NCI-H2029 treated with DMSO at 0.1 percent for 48 hours (cell line): ENCODE measurements around the gene TMEM270.

Experiments used
- DNase-seq: peaks from one replicate; lab custom pipeline; 2025; lab: John Stamatoyannopoulos, UW

The TMEM270 gene

DNA sequence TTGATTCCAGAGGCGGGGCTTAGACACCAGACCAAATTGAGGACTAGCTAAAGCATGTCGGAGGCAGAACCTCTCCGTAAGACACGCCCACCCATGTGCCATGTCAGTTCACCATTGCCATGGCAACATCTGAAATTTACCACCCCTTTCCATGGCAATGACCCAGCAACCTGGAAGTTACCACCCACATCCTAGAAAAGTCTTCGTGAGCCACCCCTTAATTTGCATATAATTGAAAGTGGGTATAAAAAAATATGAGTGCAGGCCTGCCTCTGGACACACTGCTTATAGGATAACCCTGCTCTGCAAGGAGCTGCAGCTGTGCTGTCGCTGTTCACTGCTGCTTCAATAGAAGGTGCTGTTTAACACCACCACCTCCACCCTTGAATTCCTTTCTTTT is 28.0 kb downstream of the TMEM270 start:
- no peak for DNase-seq

DNA sequence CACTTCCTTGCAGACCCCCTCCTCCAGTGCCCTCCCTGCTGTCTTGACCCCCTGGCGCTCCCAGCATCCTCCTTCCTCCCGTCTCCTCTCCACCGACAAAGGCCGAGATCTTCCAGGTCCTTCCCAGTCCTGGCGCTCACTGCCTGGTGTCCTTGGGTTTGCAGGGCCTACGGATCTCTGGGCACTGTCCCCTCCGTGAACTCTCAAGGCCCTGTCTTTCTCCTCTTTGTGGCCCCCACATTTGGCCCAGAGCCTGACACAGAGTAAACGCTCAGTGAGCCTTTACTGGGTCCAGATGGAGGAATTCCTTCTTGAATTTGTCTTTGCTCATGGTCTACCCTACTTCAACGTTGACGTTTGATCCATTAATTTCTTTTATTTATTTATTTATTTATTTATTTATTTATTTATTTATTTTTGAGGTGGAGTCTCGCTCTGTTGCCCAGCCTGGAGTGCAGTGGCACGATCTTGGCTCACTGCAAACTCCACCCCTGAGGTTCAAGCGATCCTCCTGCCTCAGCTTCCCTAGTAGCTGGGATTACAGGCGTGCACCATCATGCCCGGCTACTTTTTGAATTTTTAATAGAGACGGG is 29.7 kb downstream of the TMEM270 start:
- DNase-seq: no peak

DNA sequence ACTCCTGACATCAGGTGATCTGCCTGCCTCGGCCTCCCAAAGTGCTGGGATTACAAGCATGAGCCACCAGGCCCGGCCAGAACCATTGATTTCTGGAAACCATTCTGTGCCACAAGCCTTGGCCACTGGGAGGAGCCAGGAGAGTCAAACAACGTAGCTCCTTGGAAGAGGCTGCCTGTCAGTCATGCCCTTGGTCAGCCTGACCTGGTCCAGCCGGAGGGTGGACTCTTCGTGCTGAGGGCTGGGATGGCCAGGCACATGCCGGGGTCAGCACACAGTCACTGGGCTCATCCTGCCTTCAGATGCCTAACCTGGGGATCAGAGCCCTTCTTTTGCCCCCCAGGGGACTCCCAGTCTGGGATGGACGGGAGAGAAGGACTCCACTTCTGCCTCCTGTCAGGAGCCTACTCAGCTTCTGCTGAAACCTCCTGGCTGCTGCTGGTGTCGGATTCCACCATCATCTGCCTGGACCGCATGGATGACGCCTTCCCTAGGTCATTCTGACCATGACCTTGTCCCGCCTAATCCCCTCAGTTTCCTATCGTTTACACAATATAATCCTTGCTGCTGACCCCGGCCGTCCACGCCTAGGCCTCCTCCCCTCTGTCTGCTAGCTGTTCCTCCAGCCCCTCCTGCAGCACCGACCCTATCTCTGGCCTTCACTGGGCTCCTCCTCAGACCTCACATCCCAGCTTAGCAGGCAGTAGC is 30.4 kb downstream of the TMEM270 start:
- no peak for DNase-seq

DNA sequence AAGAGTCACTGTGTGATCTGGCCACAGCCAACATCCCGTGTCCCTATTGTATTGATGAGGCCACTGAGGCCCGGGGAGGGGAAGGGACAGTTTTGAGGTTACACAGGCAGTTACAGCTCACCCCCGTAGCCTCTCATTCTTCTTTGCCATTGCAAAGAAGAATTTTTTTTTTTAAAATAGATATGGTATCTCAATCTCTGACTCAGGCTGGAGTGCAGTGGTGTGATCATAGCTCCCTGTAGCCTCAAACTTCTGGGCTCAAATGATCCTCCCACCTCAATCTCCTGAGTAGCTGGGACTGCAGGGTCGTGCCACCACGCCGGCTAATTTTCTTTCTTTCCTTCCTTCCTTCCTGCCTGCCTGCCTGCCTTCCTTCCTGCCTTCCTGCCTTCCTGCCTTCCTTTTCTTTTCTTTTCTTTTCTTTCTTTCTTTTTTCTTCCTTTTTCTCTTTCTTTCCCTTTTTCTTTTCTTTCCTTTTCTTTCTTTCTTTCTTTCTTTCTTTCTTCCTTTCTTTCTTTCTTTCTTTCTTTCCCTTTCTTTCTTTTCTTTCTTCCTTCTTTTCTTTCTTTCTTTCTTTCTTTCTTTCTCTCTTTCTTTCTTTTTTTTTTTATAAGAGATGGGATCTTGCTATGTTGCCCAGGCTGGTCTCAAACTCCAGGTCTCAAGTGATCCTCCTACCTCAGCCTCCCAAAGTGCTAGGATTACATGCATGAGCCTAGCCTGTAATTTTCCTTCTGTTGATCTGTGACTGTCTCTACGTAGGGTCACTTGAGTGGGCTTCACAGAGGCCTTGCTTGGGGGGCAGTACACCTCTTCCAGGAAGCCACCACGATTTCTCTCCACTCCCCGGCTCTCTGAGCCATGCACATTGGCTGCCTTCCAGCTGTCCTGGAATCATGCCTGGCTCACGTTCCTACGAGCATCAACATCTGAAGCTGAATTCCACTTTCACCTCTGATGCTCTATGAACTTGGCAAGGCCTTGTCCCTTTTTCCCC is 31.3 kb downstream of the TMEM270 start:
- peak; percentile 28 for DNase-seq

DNA sequence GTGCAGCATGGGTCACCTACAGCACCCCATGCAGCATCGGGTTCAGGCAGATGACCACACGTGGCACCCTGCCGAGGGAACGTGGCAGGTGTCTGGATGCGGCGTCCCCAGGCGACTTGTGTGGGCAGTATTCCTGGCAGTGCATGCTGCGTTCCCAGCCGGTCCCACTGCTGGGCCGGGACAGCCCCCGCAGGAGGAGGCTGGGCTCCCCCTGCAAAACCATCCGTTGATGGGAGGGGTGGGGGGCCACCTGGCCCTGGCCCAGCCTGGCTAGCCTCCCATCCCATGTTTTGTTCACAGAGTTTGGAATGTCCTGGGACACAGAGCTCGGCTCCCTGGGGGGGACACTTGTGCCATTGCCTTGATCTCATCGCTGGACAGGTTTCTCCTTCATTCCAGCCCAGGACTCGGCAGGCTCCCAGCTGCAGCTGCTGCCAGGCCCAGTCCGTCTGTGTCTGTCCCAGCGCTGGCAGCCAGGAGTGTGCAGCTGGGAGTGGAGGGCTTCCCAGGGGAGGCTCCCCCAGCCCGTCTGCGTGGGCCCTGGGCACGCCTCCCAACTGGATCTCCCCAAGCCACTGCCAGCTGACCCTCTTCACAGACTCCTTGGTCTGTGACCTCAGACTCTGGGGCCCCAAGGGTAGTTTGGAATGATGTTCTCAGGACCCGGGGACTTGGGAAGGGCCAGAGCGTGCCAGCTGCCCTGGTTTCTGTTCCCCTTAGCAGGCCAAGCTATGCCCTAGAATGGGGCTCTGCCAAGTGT is 32.6 kb downstream of the TMEM270 start:
- no peak for DNase-seq

DNA sequence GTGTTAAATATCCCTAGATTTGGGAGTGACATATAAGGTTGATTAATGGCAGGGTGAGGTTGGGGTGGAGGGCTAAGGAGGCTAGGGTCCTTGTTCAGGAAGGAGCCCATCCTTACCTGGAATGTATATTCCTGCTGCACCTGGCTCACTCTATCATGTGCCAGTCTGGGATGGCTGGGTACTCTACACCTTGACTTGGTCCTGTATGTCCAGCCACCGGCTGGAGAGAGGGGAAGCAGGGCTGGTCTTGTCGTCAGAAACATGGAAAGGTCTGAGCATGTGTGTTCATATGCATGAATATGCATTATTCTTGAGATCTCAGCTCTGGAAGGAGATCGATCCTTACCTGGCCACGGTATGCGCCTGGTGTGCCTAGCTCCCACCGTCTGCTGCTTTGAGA is 33.2 kb downstream of the TMEM270 start:
- DNase-seq: no peak

DNA sequence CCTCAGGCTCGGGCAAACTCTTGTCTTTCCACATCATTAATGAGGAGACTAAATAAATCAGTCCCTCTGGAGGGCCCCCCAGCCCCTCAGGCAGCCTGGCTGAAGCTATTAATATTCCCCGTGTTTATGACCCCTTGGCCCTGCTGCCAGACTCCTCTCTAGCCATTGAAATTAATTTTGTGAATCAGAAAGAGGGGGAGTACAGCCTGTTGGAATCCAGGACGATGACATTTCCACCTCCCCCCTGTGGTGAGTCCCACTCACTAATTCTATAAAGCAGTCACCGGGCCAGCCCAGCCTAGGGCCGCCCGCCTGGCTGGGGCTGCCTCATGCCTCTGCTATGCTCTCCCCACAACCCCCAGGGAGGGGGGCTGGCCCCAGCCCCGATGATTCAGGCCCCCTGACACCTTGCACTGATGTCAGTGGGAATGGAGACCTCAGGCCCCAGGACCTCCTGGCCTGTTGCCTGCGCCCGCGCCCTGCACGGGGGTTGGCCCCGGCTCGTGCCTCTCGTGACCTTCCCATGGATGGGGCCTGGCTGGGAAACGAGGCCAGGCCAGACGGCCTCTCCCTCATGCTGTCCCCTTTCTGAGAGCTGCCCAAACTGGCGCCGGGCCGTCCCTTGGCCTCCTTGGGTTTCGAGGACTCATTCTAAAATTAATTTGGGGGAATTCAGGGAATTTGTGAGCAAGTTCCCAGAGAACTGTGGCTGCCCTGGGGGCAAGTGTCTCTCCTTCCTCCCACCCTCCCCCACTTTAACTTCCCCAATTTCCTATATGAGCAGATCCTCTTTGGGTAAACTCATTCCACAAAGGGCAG is 34.0 kb downstream of the TMEM270 start:
- DNase-seq: no peak

DNA sequence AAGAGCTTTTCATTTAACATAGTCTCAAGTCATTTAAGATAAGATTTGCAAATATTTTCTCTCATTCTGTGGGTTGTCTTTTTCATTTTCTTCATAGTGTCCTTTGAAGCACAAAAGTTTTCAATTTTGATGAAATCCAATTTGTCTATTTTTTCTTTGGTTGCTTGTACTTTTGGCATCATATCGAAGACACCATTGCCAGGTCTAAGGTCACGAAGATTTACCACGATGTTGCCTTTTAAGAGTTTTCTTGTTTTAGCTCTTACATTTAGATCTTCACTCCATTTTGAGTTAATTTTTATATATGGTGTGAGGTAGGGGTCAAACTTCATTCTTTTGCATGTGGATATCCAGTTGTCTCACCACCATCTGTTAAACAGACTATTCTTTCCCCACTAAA is 34.7 kb downstream of the TMEM270 start:
- DNase-seq: no peak

DNA sequence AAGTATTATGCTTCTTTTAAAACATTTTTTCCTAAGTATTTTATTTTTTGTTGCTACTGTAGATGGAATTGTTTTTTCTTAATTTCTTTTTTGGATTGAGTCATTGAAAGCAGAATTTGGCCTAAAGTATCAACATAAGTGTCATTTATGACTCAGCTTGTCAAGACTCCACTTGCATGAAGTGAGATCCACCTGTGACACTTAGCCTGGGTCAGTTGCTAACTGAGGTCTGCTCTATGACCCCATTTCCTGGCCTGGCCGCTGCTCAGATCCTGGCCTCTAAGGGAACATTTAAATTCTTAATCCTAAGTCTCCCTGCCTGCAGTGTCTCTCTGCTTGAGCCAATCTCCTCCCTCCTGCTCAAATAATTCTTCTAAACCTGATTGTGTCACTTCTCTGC is 35.5 kb downstream of the TMEM270 start:
- DNase-seq: no peak

DNA sequence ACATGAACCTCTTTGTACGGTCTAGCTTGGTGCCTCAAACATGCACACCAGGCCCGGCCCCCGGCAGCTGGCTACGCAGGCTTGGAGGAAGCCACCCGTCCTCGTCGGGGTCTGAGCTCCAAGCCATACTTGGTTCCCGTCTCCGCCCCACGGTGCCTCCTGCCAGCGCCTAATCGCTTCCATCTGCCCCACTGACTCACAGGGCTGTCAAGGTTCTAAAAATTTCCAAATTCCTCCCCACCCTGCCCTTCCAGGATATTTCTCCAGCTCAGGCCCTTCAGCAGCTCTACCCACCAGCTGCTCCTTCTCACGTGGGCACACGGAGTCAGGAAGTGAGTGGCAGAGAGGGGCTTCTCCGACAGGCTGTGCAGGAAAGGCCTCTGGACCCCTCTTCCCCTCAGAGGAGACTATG is 38.8 kb downstream of the TMEM270 start:
- no peak for DNase-seq

DNA sequence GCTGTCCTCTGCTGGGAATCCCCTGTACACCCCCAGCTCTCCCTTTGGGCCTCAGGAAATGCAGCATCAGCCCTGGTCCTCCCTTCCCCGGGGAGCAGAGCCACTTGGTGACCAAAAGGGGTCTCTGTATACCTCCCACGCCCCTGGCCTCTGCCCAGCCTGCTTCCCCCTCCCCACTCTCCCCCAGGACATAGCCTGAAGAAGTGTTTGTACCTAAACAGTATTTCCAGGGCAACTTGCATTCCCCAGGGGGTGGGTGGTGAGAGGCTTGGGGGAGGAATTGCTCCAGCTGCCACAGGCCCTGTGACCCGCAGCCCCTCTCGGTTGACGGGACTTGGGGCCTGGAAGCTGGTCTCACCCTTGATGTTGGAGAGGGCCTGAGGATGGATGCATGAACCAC is 39.3 kb downstream of the TMEM270 start:
- no peak for DNase-seq

DNA sequence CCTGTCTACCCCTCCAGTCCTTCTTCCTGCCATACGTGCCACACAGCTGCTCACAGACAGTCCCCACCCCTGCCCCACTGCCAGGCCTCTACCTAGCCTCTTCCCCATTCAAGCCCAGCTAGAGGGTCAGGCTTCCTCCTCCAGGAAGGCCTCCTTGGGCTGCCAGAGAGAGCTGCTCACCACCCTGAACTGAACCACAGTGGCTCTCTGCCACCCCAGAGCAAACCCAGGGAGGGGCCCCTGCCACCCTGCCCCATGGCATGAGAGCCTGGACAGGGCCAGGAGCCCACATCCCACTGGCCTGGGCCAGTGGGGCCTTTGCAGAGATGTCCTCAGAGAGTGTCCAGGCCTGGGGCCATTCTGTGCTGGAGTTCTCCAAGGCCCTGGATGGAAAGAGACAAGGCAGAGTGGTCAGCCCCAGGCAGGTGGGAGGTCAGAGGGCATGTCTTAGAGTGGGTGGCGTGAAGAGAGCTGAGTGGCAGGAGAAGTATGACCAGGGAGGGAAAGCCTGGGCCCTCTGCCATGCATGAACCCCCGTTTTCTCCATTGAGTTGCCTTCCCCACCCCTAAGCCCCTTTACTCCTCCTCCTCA is 40.4 kb downstream of the TMEM270 start:
- no peak for DNase-seq

DNA sequence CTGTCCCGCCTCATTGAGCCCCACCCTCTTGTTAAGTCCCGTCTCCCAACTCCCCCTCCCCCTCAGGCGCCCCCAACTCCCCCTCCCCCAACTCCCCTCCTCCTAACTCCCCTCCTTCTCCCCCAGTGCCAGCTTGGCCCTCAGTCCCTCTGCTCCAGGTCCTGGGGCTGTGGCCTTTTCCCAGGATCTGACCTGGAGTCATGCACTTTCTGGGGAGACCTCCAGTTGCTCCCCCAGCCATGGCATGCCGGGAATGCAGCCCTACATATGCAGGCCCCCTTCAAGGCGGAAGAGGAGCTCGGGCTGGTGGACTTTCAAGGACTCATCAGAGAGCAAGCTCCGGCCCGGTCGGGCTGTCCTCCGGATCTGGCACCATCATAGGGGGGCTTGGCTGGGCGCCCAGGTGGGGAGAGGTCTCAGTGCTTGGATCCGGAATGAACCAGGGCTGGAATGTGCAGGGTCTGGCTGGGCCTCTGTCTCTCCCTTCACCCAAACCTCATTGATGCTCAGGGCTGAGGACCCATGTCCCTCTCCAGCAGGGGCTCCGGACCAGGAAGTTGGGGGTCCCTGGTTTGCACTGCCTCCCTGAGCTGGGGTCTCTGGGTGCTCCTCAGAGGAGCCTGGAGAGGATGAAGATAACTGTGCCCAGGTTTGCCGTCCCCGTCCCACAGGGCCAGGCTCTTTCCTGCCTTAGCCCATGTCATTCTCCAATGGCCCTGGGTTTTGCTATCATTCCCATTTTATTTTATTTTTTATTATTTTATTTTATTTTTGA is 41.1 kb downstream of the TMEM270 start:
- DNase-seq: no peak

DNA sequence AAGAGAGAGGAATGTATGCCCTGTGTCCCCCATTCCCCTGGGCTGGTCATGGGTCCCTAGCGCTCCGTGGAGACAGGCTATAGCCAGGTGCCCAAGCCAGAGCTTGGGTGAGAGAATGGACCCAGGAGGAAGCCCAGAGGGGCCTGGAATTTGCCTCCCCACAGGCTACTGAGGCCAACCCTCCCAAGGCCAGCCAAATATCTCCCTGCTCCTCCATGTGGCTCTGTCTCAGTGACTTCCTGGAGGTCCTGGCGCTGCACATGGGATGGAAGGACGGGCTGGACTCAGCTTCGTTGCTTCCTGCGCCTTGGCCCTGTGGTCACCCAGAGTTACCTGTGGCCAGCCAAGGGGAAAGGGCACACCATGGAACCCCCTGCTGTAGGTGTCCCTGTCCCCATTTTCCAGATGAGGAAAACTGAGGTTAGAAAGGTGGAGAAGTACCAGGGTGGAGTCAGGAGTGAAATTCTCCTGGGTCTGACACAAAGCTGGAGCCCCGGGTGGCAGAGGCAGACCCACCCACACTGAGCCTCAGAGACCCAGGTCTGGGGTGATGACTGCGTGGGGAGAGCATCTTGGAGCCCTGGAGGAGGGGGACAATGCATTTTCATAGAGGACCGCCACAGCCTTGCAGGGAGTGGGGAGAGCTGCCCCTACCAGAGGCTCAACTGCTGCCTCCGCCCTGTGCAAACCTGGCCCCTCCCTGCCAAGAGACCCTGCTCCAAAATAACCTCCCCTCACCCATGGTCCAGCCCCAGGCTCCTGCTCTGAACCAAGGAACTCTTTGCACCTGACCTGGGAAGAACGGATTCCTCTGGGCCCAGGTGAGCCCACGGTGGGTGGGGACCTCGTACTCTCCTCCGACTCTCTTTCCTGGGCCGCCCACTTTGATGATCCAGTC is 42.6 kb downstream of the TMEM270 start:
- DNase-seq: no peak

DNA sequence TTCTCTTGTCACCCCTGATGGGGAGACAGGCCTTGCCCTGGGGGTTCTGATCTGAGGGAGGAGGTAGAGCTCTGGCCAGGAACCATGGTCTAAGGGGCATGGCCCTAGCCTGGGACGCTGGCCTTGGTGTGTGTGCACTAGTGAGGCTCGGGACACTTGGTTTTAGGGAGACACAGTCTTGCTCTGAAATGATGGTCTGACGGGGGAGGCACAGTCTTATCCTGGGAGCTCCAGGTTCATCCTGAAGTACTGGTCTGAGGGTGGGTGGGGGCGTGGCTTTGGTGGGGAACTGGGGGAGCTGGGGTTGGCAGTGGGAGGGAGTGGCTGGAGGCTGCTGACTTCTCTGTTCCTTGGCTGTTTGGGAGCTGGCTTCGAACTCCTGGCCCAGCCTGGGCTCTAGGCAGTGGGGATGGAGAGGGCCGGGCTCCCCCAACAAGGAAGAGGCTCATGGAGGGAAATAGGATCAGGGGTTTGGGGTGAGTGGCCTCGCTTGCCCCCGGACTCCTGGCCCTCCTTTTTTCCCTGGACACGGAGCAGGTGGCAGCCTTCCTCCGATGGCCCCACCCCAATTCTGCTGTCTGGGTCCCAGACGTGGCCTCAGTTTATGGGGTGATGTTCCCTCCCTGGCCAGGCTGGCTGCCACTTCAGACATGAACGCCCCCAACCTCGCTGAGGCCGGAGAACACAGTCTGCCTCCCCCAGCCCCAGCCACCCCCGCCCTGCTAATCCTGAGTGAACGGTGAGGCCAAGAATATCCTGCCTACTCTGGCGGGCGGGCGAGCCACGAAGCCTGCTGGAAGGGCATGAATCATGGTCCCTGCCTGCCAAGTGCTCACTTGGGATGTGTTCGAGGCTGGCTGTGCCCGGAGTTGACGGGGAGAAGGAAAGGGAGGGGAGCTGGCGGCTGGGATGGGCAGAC is 43.5 kb downstream of the TMEM270 start:
- DNase-seq: no peak

DNA sequence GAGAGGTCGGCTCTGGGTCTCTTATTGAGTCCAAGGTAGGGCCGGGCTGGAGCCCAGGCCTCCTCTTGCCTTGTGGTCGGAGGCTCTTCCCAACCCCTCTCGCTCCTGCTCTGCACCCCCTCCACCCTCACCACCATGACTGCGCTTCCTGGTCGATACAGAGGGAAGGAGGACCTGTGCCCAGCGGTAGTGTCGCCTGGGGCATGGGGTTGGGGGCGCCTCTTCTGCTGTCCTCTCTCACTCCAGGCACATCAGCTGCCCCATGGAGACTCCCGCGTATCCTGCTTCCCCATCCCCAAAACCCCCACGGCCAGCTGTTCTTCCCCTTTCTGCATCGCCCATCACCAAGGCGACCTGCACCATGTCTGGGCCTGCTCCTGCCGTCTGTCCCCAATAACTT is 44.4 kb downstream of the TMEM270 start:
- no peak for DNase-seq

DNA sequence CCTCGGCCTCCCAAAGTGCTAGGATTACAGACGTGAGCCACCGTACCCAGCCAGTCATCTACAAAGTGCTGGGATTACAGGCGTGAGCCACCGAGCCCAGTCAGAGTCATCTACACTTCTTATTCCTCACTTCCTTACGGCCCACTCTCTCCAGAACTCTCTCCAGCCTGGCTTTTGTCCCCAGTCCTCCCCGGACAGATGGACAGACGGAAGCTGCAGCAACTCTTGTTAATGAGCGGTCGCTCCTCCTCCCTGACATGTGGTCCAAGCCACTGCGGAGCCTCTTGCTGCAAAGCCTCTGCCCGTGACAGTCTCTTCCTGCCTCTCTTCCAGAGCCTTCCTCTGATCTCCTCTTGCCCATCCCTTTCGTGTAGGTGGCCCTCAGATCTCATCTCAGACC is 45.9 kb downstream of the TMEM270 start:
- no peak for DNase-seq

DNA sequence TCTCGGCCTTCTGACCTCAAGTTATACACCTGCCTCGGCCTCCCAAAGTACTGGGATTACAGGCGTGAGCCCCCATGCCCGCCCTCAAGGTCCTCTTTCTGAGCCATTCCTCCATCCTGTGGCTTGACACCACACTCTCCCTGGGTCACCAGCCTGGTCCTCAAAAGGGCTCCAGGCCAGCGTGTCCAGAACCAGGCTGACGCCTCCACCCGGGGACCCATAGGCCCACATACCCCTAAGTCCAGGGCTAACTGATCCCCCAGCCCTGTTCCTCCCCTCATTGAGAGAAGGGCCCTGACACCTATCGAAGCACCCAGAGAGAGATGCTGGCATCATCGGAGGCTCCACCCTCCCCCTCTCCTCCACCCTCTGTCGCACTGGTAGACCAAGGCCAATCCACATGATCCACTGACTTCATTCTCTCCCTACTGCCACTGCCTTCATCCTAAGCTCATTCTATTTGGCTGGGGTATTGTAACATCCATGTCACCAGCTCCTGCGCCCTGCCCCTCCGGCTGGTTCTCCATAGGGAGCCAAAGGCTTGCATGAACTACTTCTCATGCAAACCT is 46.7 kb downstream of the TMEM270 start:
- no peak for DNase-seq
